Ovary (tissue), 3 donors: ENCODE results near the gene FARSB.

Source experiments
- EP300 ChIP-seq: sonication (generic); formaldehyde crosslinking; IDR thresholded peaks from one replicate; pipeline ENCODE4 v1.6.1; 2017; ENCODE audit warnings: antibody characterized with exemption
- POLR2A ChIP-seq: fragments of 450-650 bp; IDR thresholded peaks from one replicate; pipeline ENCODE4 v1.6.1; 2017; ENCODE audit warnings: antibody characterized with exemption, mild to moderate bottlenecking, moderate library complexity
- TF ChIP-seq, protein P1 (sequence below), 3 donors: fragments of 450-650 bp in 2 of 3; fragments of 200-600 bp in 1 of 3; IDR thresholded peaks; one replicate each; pipeline versions ENCODE4 v1.5.1 to v1.8.0; 2016 to 2022; ENCODE audit warnings: antibody characterized with exemption in 3 of 3, mild to moderate bottlenecking in 1 of 3
- donor health status: DM: no; HTN: no; CAD: no.

DNA sequence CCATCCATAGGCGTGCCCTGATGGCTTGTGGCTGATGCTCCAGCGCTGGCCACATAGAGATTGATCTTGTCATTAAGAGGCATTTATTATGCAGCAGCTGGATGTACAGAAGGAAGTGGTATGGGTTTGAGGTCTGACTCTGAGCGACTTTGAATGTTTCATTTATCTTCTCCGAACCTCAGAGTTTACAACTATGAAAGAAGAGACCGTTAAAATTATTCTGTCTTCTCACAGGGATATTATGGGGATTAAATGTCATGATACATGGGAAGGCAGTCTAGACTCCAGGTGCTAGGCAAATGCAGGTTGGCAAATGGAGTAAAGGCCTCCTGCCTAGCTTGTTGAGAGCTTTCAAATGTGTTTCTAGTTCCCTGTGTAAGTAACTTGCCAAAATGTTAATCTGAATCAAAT lies 45.8 kb upstream of the FARSB start:
- no peak for TF ChIP-seq EP300
- TF ChIP-seq POLR2A, result no peak
- TF ChIP-seq, protein P1, sequence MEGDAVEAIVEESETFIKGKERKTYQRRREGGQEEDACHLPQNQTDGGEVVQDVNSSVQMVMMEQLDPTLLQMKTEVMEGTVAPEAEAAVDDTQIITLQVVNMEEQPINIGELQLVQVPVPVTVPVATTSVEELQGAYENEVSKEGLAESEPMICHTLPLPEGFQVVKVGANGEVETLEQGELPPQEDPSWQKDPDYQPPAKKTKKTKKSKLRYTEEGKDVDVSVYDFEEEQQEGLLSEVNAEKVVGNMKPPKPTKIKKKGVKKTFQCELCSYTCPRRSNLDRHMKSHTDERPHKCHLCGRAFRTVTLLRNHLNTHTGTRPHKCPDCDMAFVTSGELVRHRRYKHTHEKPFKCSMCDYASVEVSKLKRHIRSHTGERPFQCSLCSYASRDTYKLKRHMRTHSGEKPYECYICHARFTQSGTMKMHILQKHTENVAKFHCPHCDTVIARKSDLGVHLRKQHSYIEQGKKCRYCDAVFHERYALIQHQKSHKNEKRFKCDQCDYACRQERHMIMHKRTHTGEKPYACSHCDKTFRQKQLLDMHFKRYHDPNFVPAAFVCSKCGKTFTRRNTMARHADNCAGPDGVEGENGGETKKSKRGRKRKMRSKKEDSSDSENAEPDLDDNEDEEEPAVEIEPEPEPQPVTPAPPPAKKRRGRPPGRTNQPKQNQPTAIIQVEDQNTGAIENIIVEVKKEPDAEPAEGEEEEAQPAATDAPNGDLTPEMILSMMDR (IDR thresholded peaks at IDR 0.05), result no peak
